CD4-positive, alpha-beta T cell treated with Interleukin-17A for 4 hours (primary cell): Measurements from ENCODE around the gene CLK4.

ENCODE experiments used
- DNase-seq: peaks from one replicate; pipeline ENCODE4 v3.0.0-alpha.2; 2020; ENCODE audit warnings: mixed read lengths

CLK4 gene

GRCh38 chr5:178583279-178583678 lies 43.6 kb downstream of the CLK4 start:
- no peak for DNase-seq

GRCh38 chr5:178582291-178582690 lies 44.6 kb downstream of the CLK4 start:
- DNase-seq: no peak

- DNase-seq: no peak
Observed at GRCh38 chr5:178581621-178582020, 45.2 kb downstream of the CLK4 start.

GRCh38 chr5:178580271-178580955 lies 46.4 kb downstream of the CLK4 start:
- DNase-seq: no peak

GRCh38 chr5:178577944-178578343 lies 48.9 kb downstream of the CLK4 start:
- DNase-seq: no peak

- no peak for DNase-seq
Observed at GRCh38 chr5:178577376-178577839, 49.4 kb downstream of the CLK4 start.

GRCh38 chr5:178576591-178577351 lies 50.1 kb downstream of the CLK4 start:
- DNase-seq: no peak

- DNase-seq: no peak
Observed at GRCh38 chr5:178573216-178573615, 53.6 kb downstream of the CLK4 start.

GRCh38 chr5:178572617-178573016 lies 54.2 kb downstream of the CLK4 start:
- DNase-seq: no peak

GRCh38 chr5:178569485-178569884 lies 57.4 kb downstream of the CLK4 start:
- DNase-seq: no peak

- no peak for DNase-seq
Observed at GRCh38 chr5:178564811-178565550, 61.9 kb downstream of the CLK4 start.

GRCh38 chr5:178564397-178564796 lies 62.5 kb downstream of the CLK4 start:
- no peak for DNase-seq

GRCh38 chr5:178563621-178564020 lies 63.2 kb downstream of the CLK4 start:
- no peak for DNase-seq

- no peak for DNase-seq
Observed at GRCh38 chr5:178561746-178562264, 65.0 kb downstream of the CLK4 start.

GRCh38 chr5:178560911-178561310 lies 65.9 kb downstream of the CLK4 start:
- DNase-seq: no peak

- DNase-seq: no peak
Observed at GRCh38 chr5:178557416-178557815, 69.4 kb downstream of the CLK4 start.

- DNase-seq: no peak
Observed at GRCh38 chr5:178555771-178556211, 71.1 kb downstream of the CLK4 start.

- DNase-seq: no peak
Observed at GRCh38 chr5:178555005-178555404, 71.8 kb downstream of the CLK4 start.

- no peak for DNase-seq
Observed at GRCh38 chr5:178554311-178554710, 72.5 kb downstream of the CLK4 start.

- DNase-seq: no peak
Observed at GRCh38 chr5:178553517-178553916, 73.3 kb downstream of the CLK4 start.
